Smooth muscle cell (in vitro differentiated cells): ENCODE results near the gene TBC1D22A. TPM values are rescaled to one million over a fixed set of nuclear protein-coding genes. Genes with fewer than 3 reads are reported as not detected.

Source experiments
- DNase-seq: peaks from one replicate; lab custom pipeline; 2025; ENCODE audit not compliant: unreplicated experiment; lab: John Stamatoyannopoulos, UW
- H2AFZ ChIP-seq: fragments of 200-600 bp; sonication (generic); 2 replicates; pipeline ENCODE4 v1.6.0; 2016; ENCODE audit warnings: antibody characterized with exemption, low read depth, mild to moderate bottlenecking
- H3F3A ChIP-seq: fragments of 200-600 bp; sonication (generic); 2 replicates; pipeline ENCODE4 v1.6.0; 2017; ENCODE audit warnings: antibody characterized with exemption, low read depth
- H3K27ac ChIP-seq: fragments of 200-600 bp; sonication (generic); 2 replicates; pipeline ENCODE4 v1.5.1; 2016; ENCODE audit warnings: low read depth, mild to moderate bottlenecking
- H3K27me3 ChIP-seq: fragments of 200-600 bp; sonication (generic); 2 replicates; pipeline ENCODE4 v1.6.1; 2016; ENCODE audit warnings: low read depth, mild to moderate bottlenecking
- H3K36me3 ChIP-seq: fragments of 200-600 bp; sonication (generic); 2 replicates; pipeline ENCODE4 v1.5.1; 2016; ENCODE audit warnings: low read depth
- H3K4me1 ChIP-seq: fragments of 200-600 bp; sonication (generic); 2 replicates; pipeline ENCODE4 v1.5.1; 2016; ENCODE audit warnings: low read depth
- H3K4me2 ChIP-seq: fragments of 200-600 bp; sonication (generic); 2 replicates; pipeline ENCODE4 v1.6.0; 2016; ENCODE audit warnings: mild to moderate bottlenecking
- H3K4me3 ChIP-seq: fragments of 200-600 bp; sonication (generic); 2 replicates; pipeline ENCODE4 v1.5.1; 2016; ENCODE audit warnings: mild to moderate bottlenecking
- H3K79me2 ChIP-seq: fragments of 200-600 bp; sonication (generic); 2 replicates; pipeline ENCODE4 v1.6.0; 2016; ENCODE audit warnings: low read depth, mild to moderate bottlenecking
- H3K9ac ChIP-seq: fragments of 200-600 bp; sonication (generic); 2 replicates; pipeline ENCODE4 v1.6.0; 2016; ENCODE audit warnings: low read depth
- H3K9me3 ChIP-seq: fragments of 200-600 bp; sonication (generic); replicated peaks from 2 replicates; pipeline ENCODE4 v1.5.1; 2016; ENCODE audit warnings: low read depth
- H4K20me1 ChIP-seq: fragments of 200-600 bp; sonication (generic); 2 replicates; pipeline ENCODE4 v1.6.0; 2016; ENCODE audit warnings: low read depth
- CTCF ChIP-seq: fragments of 200-600 bp; sonication (generic); IDR thresholded peaks from 2 replicates; pipeline ENCODE4 v1.5.1; 2017; ENCODE audit warnings: borderline replicate concordance, mild to moderate bottlenecking, antibody characterized with exemption; ENCODE audit not compliant: insufficient read depth, poor library complexity, severe bottlenecking
- WGBS: methylation state at CpG from one replicate; pipeline ENCODE4 v1.1.7; 2016; ENCODE audit warnings: low lambda C conversion rate; 5-methylcytosine and 5-hydroxymethylcytosine counted together
- polyA plus RNA-seq: library from polyadenylated mRNA; unstranded; fragments of >200 nt; fragmentation: Nextera tagmentation; extraction: Ambion mirVana; gene quantifications from 2 replicates; pipeline ENCODE4 v1.2.1, GENCODE V29; 2016
- total RNA-seq: library from RNA; depleted of rRNA; stranded (reverse); fragments of >200 nt; gene quantifications from 2 replicates; pipeline ENCODE4 v1.2.3, GENCODE V29; 2014

Gene TBC1D22A
- total and polyA plus RNA-seq, 2 experiments from 2014 or later: 12.5 to 14.4 TPM

DNA sequence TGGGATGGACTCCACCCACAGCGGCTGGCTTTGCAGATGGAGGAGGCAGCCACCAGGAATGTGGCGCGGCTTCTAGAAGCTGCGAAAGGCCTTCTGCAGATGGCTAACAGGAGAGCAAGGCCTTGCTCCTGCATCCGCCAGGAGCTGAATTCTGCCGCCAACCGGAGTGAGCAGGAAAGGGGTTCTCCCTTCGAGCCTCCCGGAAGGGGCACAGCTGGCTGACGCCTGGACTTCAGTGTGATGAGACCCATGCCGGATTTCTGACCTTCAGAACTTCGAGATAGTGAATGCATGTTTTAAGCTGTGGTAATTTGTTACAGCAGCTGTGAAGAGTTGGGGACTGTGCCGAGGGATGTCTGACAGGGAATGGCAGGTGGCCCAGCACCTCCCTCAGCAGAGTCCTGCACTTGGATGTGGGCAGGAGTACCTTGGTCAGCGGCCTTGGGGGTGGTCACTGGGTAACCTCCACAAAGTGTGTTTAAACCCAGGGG lies 7.7 kb downstream of the TBC1D22A start:
- no peak for TF ChIP-seq CTCF
- H3K27ac ChIP-seq: no peak overlapping the region
- WGBS: 94% methylated on average over 14 of the region's 14 CpGs

DNA sequence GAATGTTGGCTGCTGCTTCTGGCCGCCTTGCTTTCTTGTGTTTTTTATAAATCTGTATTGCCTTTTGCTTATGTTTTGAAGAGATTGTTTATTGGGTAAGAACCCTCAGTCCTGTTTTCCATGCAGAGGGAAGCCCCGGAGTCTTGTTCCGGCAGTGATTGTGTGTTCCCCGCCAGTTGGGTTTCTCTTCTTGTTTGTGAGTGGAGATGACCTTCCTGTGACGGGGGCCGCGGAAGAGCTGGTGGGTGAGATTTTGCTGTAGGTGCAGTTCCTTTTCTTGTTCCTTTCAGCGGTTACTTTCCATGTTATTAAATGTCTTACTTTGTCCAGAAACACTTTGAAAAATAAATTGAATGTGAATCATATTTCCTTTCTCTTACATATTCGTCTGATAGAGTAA lies 8.3 kb downstream of the TBC1D22A start:
- no peak for DNase-seq
- TF ChIP-seq CTCF: no peak
- Histone ChIP-seq H3K9ac (no peak overlapping the region), H2AFZ (no peak overlapping the region), H3F3A (no peaks in the 10 kb centered on the region), H3K27me3 (no peaks in the 10 kb centered on the region), H3K27ac (no peak overlapping the region), H3K79me2 (peaks cover 30% of the 10 kb centered on the region), H3K9me3 (no peaks in the 10 kb centered on the region), H3K4me3 (no peak overlapping the region), H4K20me1 (peaks cover 62% of the 10 kb centered on the region), H3K36me3 (no peaks in the 10 kb centered on the region), H3K4me1 (no peaks in the 10 kb centered on the region), H3K4me2 (no peak overlapping the region)
- WGBS: 96% methylated on average over 9 of the region's 9 CpGs

More for the DNA sequence above, 7.7 kb downstream of the TBC1D22A start:
- Histone ChIP-seq H2AFZ (no peak overlapping the region), H3K36me3 (no peaks in the 10 kb centered on the region), H3K4me2 (no peak overlapping the region), H3K27me3 (no peaks in the 10 kb centered on the region), H3K4me3 (no peak overlapping the region), H3F3A (no peaks in the 10 kb centered on the region), H3K4me1 (no peaks in the 10 kb centered on the region), H4K20me1 (peaks cover 56% of the 10 kb centered on the region), H3K9ac (no peak overlapping the region), H3K79me2 (peaks cover 35% of the 10 kb centered on the region), H3K9me3 (no peaks in the 10 kb centered on the region)
- DNase-seq: no peak

GRCh38 chr22:46773076-46773475 lies 10.6 kb downstream of the TBC1D22A start:
- no peaks in the 10 kb centered on the region for H3K36me3 ChIP-seq
- no peaks in the 10 kb centered on the region for H3K27me3 ChIP-seq
- H3K4me1 ChIP-seq: no peaks in the 10 kb centered on the region
- DNase-seq: no peak
- no peaks in the 10 kb centered on the region for H3F3A ChIP-seq
- no peak overlapping the region for H3K4me2 ChIP-seq
- 91% methylated on average over 10 of the region's 10 CpGs for WGBS
- no peak overlapping the region for H3K4me3 ChIP-seq
- no peak overlapping the region for H3K27ac ChIP-seq
- peaks cover 67% of the 10 kb centered on the region for H4K20me1 ChIP-seq
- H3K9me3 ChIP-seq: no peaks in the 10 kb centered on the region
- no peak overlapping the region for H2AFZ ChIP-seq
- peaks cover 26% of the 10 kb centered on the region for H3K79me2 ChIP-seq
- TF ChIP-seq CTCF: no peak
- H3K9ac ChIP-seq: no peak overlapping the region

- H3K9ac ChIP-seq: peak overlapping the region; percentile 37
- H4K20me1 ChIP-seq: peaks cover 70% of the 10 kb centered on the region
- WGBS: 83% methylated on average over 24 of the region's 24 CpGs
These were observed 12.0 kb downstream of the TBC1D22A start for GRCh38 chr22:46774253-46774979.

More at GRCh38 chr22:46774253-46774979, 12.0 kb downstream of the TBC1D22A start:
- Histone ChIP-seq H2AFZ (no peak overlapping the region), H3K4me1 (no peaks in the 10 kb centered on the region), H3K27me3 (no peaks in the 10 kb centered on the region), H3K4me3 (no peak overlapping the region), H3K9me3 (no peaks in the 10 kb centered on the region), H3K27ac (peak overlapping the region; percentile 89), H3K79me2 (peaks cover 33% of the 10 kb centered on the region), H3F3A (no peaks in the 10 kb centered on the region), H3K4me2 (peak overlapping the region; percentile 48), H3K36me3 (no peaks in the 10 kb centered on the region)
- DNase-seq: no peak
- no peak for TF ChIP-seq CTCF
